Right atrium auricular region (tissue), 2 donors: ENCODE data around the gene UBE3D. TPM values are rescaled to one million over a fixed set of nuclear protein-coding genes. Genes with fewer than 3 reads are reported as not detected.

Experiments used
- DNase-seq: peaks from one replicate; pipeline ENCODE4 v3.0.0-alpha.2; 2019; ENCODE audit warnings: low spot score
- H3K27ac ChIP-seq, 2 donors: fragments of 200-600 bp; sonication (generic); 1 replicate in 1 of 2; 2 replicates in 1 of 2; pipeline ENCODE4 v1.5.1; 2016 to 2019
- H3K27me3 ChIP-seq, 2 donors: fragments of 200-600 bp; sonication (generic); one replicate each; pipeline versions ENCODE4 v1.5.1 to v1.6.0; 2017 to 2019
- H3K36me3 ChIP-seq: fragments of 200-600 bp; sonication (generic); one replicate; pipeline ENCODE4 v1.5.1; 2016
- H3K4me1 ChIP-seq, 2 donors: fragments of 200-600 bp; sonication (generic); one replicate each; pipeline versions ENCODE4 v1.5.1 to v1.6.0; 2017 to 2019
- H3K4me3 ChIP-seq, 2 donors: fragments of 200-600 bp; sonication (generic); 1 replicate in 1 of 2; 2 replicates in 1 of 2; pipeline ENCODE4 v1.5.1; 2017 to 2019; ENCODE audit warnings: mild to moderate bottlenecking in 1 of 2, moderate library complexity in 1 of 2
- H3K9me3 ChIP-seq, 2 donors: fragments of 200-600 bp; sonication (generic); one replicate each; pipeline ENCODE4 v1.5.1; 2019
- CTCF ChIP-seq, 2 donors: fragments of 200-600 bp; sonication (generic); IDR thresholded peaks; one replicate each; pipeline ENCODE4 v1.5.1; 2019; ENCODE audit warnings: antibody characterized with exemption in 2 of 2
- total RNA-seq, 2 donors: library from RNA; depleted of rRNA; stranded (reverse); fragments of >200 nt; gene quantifications; one replicate each; pipeline ENCODE4 v1.1.0, GENCODE V29; 2016

The UBE3D gene
- total RNA-seq, 2 donors from 2014 or later: 3.4 to 4.2 TPM

GRCh38 chr6:82996156-82996555 is 69.5 kb downstream of the UBE3D start:
- TF ChIP-seq CTCF (IDR thresholded peaks at IDR 0.05): no peak
- Histone ChIP-seq H3K27ac (no peak overlapping the region), H3K27me3 (no peaks in the 10 kb centered on the region), H3K4me3 (no peak overlapping the region), H3K4me1 (no peaks in the 10 kb centered on the region), H3K36me3 (no peaks in the 10 kb centered on the region), H3K9me3 (no peaks in the 10 kb centered on the region)
- DNase-seq: no peak

GRCh38 chr6:82995066-82995465 is 70.6 kb downstream of the UBE3D start:
- no peaks in the 10 kb centered on the region for H3K36me3 ChIP-seq
- DNase-seq: no peak

GRCh38 chr6:82989736-82990290 is 75.8 kb downstream of the UBE3D start:
- H3K4me1 ChIP-seq: no peaks in the 10 kb centered on the region
- no peak overlapping the region for H3K4me3 ChIP-seq
- DNase-seq: no peak
- no peak for TF ChIP-seq CTCF (IDR thresholded peaks at IDR 0.05)
- no peaks in the 10 kb centered on the region for H3K27me3 ChIP-seq
- no peaks in the 10 kb centered on the region for H3K36me3 ChIP-seq
- H3K27ac ChIP-seq: no peak overlapping the region
- H3K9me3 ChIP-seq: no peaks in the 10 kb centered on the region

More at GRCh38 chr6:82995066-82995465, 70.6 kb downstream of the UBE3D start:
- Histone ChIP-seq H3K27ac (no peak overlapping the region), H3K4me3 (no peak overlapping the region), H3K4me1 (no peaks in the 10 kb centered on the region), H3K9me3 (no peaks in the 10 kb centered on the region), H3K27me3 (no peaks in the 10 kb centered on the region)
- TF ChIP-seq CTCF (IDR thresholded peaks at IDR 0.05): no peak

GRCh38 chr6:82988930-82989351 is 76.7 kb downstream of the UBE3D start:
- Histone ChIP-seq H3K4me1 (no peaks in the 10 kb centered on the region), H3K27me3 (no peaks in the 10 kb centered on the region), H3K9me3 (no peaks in the 10 kb centered on the region), H3K4me3 (no peak overlapping the region), H3K27ac (no peak overlapping the region), H3K36me3 (no peaks in the 10 kb centered on the region)
- TF ChIP-seq CTCF (IDR thresholded peaks at IDR 0.05): no peak
- DNase-seq: no peak

- no peak for TF ChIP-seq CTCF (IDR thresholded peaks at IDR 0.05)
- no peak for DNase-seq
Observed at GRCh38 chr6:82987951-82988350, 77.7 kb downstream of the UBE3D start.

GRCh38 chr6:82987416-82987815 is 78.2 kb downstream of the UBE3D start:
- no peak for DNase-seq
- Histone ChIP-seq H3K4me1 (no peaks in the 10 kb centered on the region), H3K36me3 (no peaks in the 10 kb centered on the region), H3K27me3 (no peaks in the 10 kb centered on the region), H3K4me3 (no peak overlapping the region), H3K27ac (no peak overlapping the region), H3K9me3 (no peaks in the 10 kb centered on the region)
- TF ChIP-seq CTCF (IDR thresholded peaks at IDR 0.05): no peak

More at GRCh38 chr6:82987951-82988350, 77.7 kb downstream of the UBE3D start:
- Histone ChIP-seq H3K9me3 (no peaks in the 10 kb centered on the region), H3K27ac (no peak overlapping the region), H3K27me3 (no peaks in the 10 kb centered on the region), H3K36me3 (no peaks in the 10 kb centered on the region), H3K4me3 (no peak overlapping the region), H3K4me1 (no peaks in the 10 kb centered on the region)
